Measurements from ENCODE around the gene PMM1.

DNA sequence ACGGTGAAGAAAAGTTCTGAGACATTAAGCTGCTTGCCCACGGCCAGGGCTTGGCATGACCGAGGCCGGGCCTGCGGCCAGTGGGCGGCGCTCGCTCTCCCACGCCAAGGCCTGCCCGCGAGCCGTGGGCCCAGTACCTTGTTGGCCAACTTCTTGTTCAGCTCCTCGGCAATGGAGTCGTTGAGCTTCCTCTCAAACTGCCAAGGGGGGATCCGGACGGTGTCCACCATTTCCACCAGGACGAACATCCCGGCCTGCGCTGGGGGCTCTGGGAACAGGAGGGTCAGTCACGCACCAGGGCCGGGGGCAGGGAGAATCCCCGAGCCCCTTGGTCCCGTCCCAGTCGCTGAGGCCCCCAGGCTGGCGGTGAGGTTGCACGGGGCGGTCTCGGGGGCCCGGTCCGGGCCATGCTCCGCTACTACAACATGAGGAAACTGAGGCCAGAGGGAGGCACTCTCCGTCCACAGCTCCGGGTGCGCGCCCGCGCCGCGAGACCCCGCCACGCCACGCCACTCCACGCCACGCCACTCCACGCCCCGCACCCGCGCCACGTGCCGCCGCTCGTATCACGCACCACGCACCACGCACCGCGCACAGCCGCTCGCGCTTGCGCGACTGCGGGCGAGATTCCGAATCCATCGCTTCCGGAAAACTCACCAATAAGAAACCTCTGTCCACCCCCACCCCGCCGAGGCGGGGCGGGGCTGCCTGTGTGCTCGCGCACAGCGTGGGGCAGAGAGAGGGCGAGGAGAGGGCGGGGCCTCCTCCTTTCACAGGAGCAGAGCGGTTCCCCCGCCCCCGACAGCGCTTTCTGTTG, 45.6 kb downstream of the PMM1 start, which contains the start of gene POLR3H:
- TF ChIP-seq, protein P1, sequence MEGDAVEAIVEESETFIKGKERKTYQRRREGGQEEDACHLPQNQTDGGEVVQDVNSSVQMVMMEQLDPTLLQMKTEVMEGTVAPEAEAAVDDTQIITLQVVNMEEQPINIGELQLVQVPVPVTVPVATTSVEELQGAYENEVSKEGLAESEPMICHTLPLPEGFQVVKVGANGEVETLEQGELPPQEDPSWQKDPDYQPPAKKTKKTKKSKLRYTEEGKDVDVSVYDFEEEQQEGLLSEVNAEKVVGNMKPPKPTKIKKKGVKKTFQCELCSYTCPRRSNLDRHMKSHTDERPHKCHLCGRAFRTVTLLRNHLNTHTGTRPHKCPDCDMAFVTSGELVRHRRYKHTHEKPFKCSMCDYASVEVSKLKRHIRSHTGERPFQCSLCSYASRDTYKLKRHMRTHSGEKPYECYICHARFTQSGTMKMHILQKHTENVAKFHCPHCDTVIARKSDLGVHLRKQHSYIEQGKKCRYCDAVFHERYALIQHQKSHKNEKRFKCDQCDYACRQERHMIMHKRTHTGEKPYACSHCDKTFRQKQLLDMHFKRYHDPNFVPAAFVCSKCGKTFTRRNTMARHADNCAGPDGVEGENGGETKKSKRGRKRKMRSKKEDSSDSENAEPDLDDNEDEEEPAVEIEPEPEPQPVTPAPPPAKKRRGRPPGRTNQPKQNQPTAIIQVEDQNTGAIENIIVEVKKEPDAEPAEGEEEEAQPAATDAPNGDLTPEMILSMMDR (IDR thresholded peaks at IDR 0.05) = peak; percentile 21 to 57 (median 48)
- TF ChIP-seq POLR2A (IDR thresholded peaks at IDR 0.05) = peak; percentile 15 to 64

Data from adrenal gland (tissue), 5 donors.